Choroid plexus epithelial cell (primary cell): ENCODE measurements around the gene GNG3.

Experiments
- DNase-seq: peaks from one replicate; pipeline ENCODE4 v3.0.0-alpha.2; 2010; ENCODE audit warnings: low read depth
- H3K4me3 ChIP-seq: 2 replicates; pipeline ENCODE4 v1.5.1; 2011; ENCODE audit warnings: low read depth, mild to moderate bottlenecking, control low read depth, low read length, moderate library complexity
- CTCF ChIP-seq: conservative IDR thresholded peaks from 2 replicates; pipeline ENCODE4 v1.5.1; 2011; ENCODE audit warnings: low read depth, mild to moderate bottlenecking, control low read depth, inconsistent platforms, low read length, moderate library complexity

Gene GNG3

GRCh38 chr11:62705880-62706849 lies 1.3 kb upstream of the GNG3 start:
- peak; percentile 94 for DNase-seq
- H3K4me3 ChIP-seq = peak overlapping the region; percentile 82
- TF ChIP-seq CTCF = no peak

GRCh38 chr11:62706850-62707247 lies 627 bp upstream of the GNG3 start:
- DNase-seq = no peak
- TF ChIP-seq CTCF = no peak
- no peak overlapping the region for H3K4me3 ChIP-seq

GRCh38 chr11:62708392-62708791 lies 916 bp downstream of the GNG3 start:
- TF ChIP-seq CTCF = no peak
- peak overlapping the region; percentile 68 for H3K4me3 ChIP-seq
- DNase-seq = no peak

GRCh38 chr11:62708793-62709192 lies 1.3 kb downstream of the GNG3 start:
- no peak for DNase-seq
- no peak for TF ChIP-seq CTCF
- H3K4me3 ChIP-seq = peak overlapping the region; percentile 68

- peak; percentile 99 for DNase-seq
- TF ChIP-seq CTCF = no peak
- H3K4me3 ChIP-seq = peak overlapping the region; percentile 68
Observed at GRCh38 chr11:62709247-62710000, 1.9 kb downstream of the GNG3 start.

- peak; percentile 62 for DNase-seq
- peak overlapping the region; percentile 68 for H3K4me3 ChIP-seq
- no peak for TF ChIP-seq CTCF
Observed at GRCh38 chr11:62710001-62710345, 2.5 kb downstream of the GNG3 start.
